Hepatocyte (in vitro differentiated cells): ENCODE measurements around the gene CEP128. TPM values are rescaled to one million over a fixed set of nuclear protein-coding genes. Genes with fewer than 3 reads are reported as not detected.

Experiments used
- DNase-seq: peaks from one replicate; pipeline ENCODE4 v3.0.0-alpha.2; 2016; ENCODE audit warnings: low spot score
- H2AFZ ChIP-seq: fragments of 200-600 bp; sonication (generic); 2 replicates; pipeline ENCODE4 v1.6.0; 2016; ENCODE audit warnings: antibody characterized with exemption, mild to moderate bottlenecking
- H3K27ac ChIP-seq: fragments of 200-600 bp; sonication (generic); 2 replicates; pipeline ENCODE4 v1.5.1; 2016; ENCODE audit warnings: mild to moderate bottlenecking
- H3K27me3 ChIP-seq: fragments of 200-600 bp; sonication (generic); 2 replicates; pipeline ENCODE4 v1.6.1; 2016
- H3K36me3 ChIP-seq: fragments of 200-600 bp; sonication (generic); replicated peaks from 2 replicates; pipeline ENCODE4 v1.5.1; 2016; ENCODE audit warnings: low read depth; ENCODE audit not compliant: insufficient read depth
- H3K4me1 ChIP-seq: fragments of 200-600 bp; sonication (generic); 2 replicates; pipeline ENCODE4 v1.5.1; 2016; ENCODE audit warnings: mild to moderate bottlenecking, moderate library complexity; ENCODE audit not compliant: insufficient read depth
- H3K4me2 ChIP-seq: fragments of 200-600 bp; sonication (generic); 2 replicates; pipeline ENCODE4 v1.6.0; 2016
- H3K4me3 ChIP-seq: fragments of 200-600 bp; sonication (generic); 2 replicates; pipeline ENCODE4 v1.5.1; 2016; ENCODE audit warnings: mild to moderate bottlenecking
- H3K79me2 ChIP-seq: fragments of 200-600 bp; sonication (generic); 2 replicates; pipeline ENCODE4 v1.6.0; 2017; ENCODE audit warnings: mild to moderate bottlenecking
- H3K9me2 ChIP-seq: fragments of 200-600 bp; sonication (generic); replicated peaks from 2 replicates; pipeline ENCODE4 v1.6.0; 2017; ENCODE audit warnings: mild to moderate bottlenecking; ENCODE audit not compliant: insufficient read depth
- H3K9me3 ChIP-seq: fragments of 200-600 bp; sonication (generic); 2 replicates; pipeline ENCODE4 v1.5.1; 2016; ENCODE audit warnings: low read depth, mild to moderate bottlenecking
- H4K20me1 ChIP-seq: fragments of 200-600 bp; sonication (generic); 2 replicates; pipeline ENCODE4 v1.6.0; 2016; ENCODE audit warnings: mild to moderate bottlenecking; ENCODE audit not compliant: insufficient read depth, poor library complexity, severe bottlenecking
- CTCF ChIP-seq: fragments of 200-600 bp; sonication (generic); IDR thresholded peaks from 2 replicates; pipeline ENCODE4 v1.5.1; 2016; ENCODE audit warnings: antibody characterized with exemption, mild to moderate bottlenecking; ENCODE audit not compliant: poor library complexity
- EZH2 ChIP-seq: fragments of 200-600 bp; sonication (generic); IDR thresholded peaks from 2 replicates; pipeline ENCODE4 v1.6.1; 2016; ENCODE audit warnings: antibody characterized with exemption, mild to moderate bottlenecking, borderline replicate concordance
- EZH2phosphoT487 ChIP-seq: fragments of 200-600 bp; sonication (generic); IDR thresholded peaks from one replicate; pipeline ENCODE4 v1.6.1; 2018; ENCODE audit warnings: antibody characterized with exemption, mild to moderate bottlenecking, low read depth, moderate library complexity; ENCODE audit not compliant: unreplicated experiment, severe bottlenecking
- WGBS: methylation state at CpG from one replicate; pipeline ENCODE4 v1.1.6; 2016; ENCODE audit warnings: low lambda C conversion rate; ENCODE audit errors: missing lambda C conversion rate; 5-methylcytosine and 5-hydroxymethylcytosine counted together
- polyA plus RNA-seq: library from polyadenylated mRNA; unstranded; fragments of >200 nt; fragmentation: Nextera tagmentation; extraction: Ambion mirVana; gene quantifications from 2 replicates; pipeline ENCODE4 v1.2.1, GENCODE V29; 2016
- total RNA-seq: library from RNA; depleted of rRNA; stranded (reverse); fragments of >200 nt; gene quantifications from 2 replicates; pipeline ENCODE4 v1.2.3, GENCODE V29; 2014

CEP128 gene
- total and polyA plus RNA-seq, 2 experiments from 2014 or later, result 1.4 to 3.6 TPM

- 85% methylated on average over 2 of the region's 2 CpGs for WGBS
- Histone ChIP-seq H3K9me2 (no peaks in the 10 kb centered on the region), H2AFZ (no peak overlapping the region), H3K27ac (no peak overlapping the region), H3K27me3 (no peaks in the 10 kb centered on the region), H3K4me2 (no peak overlapping the region), H3K9me3 (no peaks in the 10 kb centered on the region), H3K79me2 (no peaks in the 10 kb centered on the region), H4K20me1 (no peaks in the 10 kb centered on the region), H3K36me3 (no peaks in the 10 kb centered on the region), H3K4me3 (no peak overlapping the region), H3K4me1 (no peaks in the 10 kb centered on the region)
- TF ChIP-seq EZH2, result no peak
- TF ChIP-seq CTCF, result no peak
- TF ChIP-seq EZH2phosphoT487, result no peak
- DNase-seq, result no peak
Observed at GRCh38 chr14:80659783-80660182, 281.8 kb downstream of the CEP128 start.

GRCh38 chr14:80658733-80659132 lies 282.8 kb downstream of the CEP128 start:
- no peaks in the 10 kb centered on the region for H3K27me3 ChIP-seq
- H3K9me2 ChIP-seq, result no peaks in the 10 kb centered on the region
- no peaks in the 10 kb centered on the region for H3K79me2 ChIP-seq
- H3K36me3 ChIP-seq, result no peaks in the 10 kb centered on the region
- H3K27ac ChIP-seq, result no peak overlapping the region
- no peak overlapping the region for H3K4me3 ChIP-seq
- no peak overlapping the region for H2AFZ ChIP-seq
- H4K20me1 ChIP-seq, result no peaks in the 10 kb centered on the region
- no peak for TF ChIP-seq CTCF
- no peak for TF ChIP-seq EZH2
- no peak for TF ChIP-seq EZH2phosphoT487
- no peak overlapping the region for H3K4me2 ChIP-seq
- no peaks in the 10 kb centered on the region for H3K4me1 ChIP-seq
- 74% methylated on average over 1 of the region's 1 CpG for WGBS
- DNase-seq, result no peak
- H3K9me3 ChIP-seq, result no peaks in the 10 kb centered on the region

- H3K36me3 ChIP-seq, result no peaks in the 10 kb centered on the region
- H3K27ac ChIP-seq, result no peak overlapping the region
- H3K79me2 ChIP-seq, result no peaks in the 10 kb centered on the region
- H3K4me3 ChIP-seq, result no peak overlapping the region
- no peak overlapping the region for H2AFZ ChIP-seq
- H3K9me3 ChIP-seq, result no peaks in the 10 kb centered on the region
- H3K27me3 ChIP-seq, result no peaks in the 10 kb centered on the region
- no peaks in the 10 kb centered on the region for H3K4me1 ChIP-seq
- TF ChIP-seq EZH2, result no peak
- TF ChIP-seq CTCF, result no peak
- no peak for TF ChIP-seq EZH2phosphoT487
- H4K20me1 ChIP-seq, result no peaks in the 10 kb centered on the region
- no peak overlapping the region for H3K4me2 ChIP-seq
- 96% methylated on average over 1 of the region's 1 CpG for WGBS
- no peaks in the 10 kb centered on the region for H3K9me2 ChIP-seq
- DNase-seq, result no peak
Observed at GRCh38 chr14:80658155-80658554, 283.4 kb downstream of the CEP128 start.

- Histone ChIP-seq H4K20me1 (no peaks in the 10 kb centered on the region), H3K4me2 (no peak overlapping the region), H3K36me3 (no peaks in the 10 kb centered on the region), H3K79me2 (no peaks in the 10 kb centered on the region), H3K4me1 (no peaks in the 10 kb centered on the region), H3K9me3 (no peaks in the 10 kb centered on the region), H3K27ac (no peak overlapping the region), H3K4me3 (no peak overlapping the region), H2AFZ (no peak overlapping the region), H3K27me3 (no peaks in the 10 kb centered on the region), H3K9me2 (no peaks in the 10 kb centered on the region)
- TF ChIP-seq EZH2 (no peak), EZH2phosphoT487 (no peak), CTCF (no peak)
- DNase-seq, result no peak
- WGBS, result 86% methylated on average over 3 of the region's 3 CpGs
Observed at GRCh38 chr14:80653956-80654355, 287.6 kb downstream of the CEP128 start.
